CD8-positive, alpha-beta memory T cell (primary cell): ENCODE data around the gene MRM3. TPM values are rescaled to one million over a fixed set of nuclear protein-coding genes. Genes with fewer than 3 reads are reported as not detected.
"Not testable (repeated sequence)": the region's sequence is repeated elsewhere in the genome, so short reads cannot be mapped to it uniquely, and the experiment has no call there.

Experiments
- CTCF ChIA-PET: fragments of 350-600 bp; sonication (Branson Sonifier 250); formaldehyde crosslinking; loops from one replicate; lab custom pipeline; 2021; ENCODE audit warnings: antibody characterized with exemption; lab: Charles Lee
- POLR2A ChIA-PET: fragments of 350-600 bp; sonication (Branson Sonifier 250); formaldehyde crosslinking; loops from one replicate; lab custom pipeline; 2021; ENCODE audit warnings: antibody characterized with exemption; lab: Charles Lee
- DNase-seq, 5 donors: peaks; one replicate each; pipeline versions ENCODE4 v3.0.0 to v3.0.0-alpha.2; 2020 to 2022; ENCODE audit warnings: mixed read lengths in 1 of 5
- H3K27ac ChIP-seq: one replicate; pipeline ENCODE4 v1.7.0; 2013; ENCODE audit warnings: low read depth, mild to moderate bottlenecking, low read length, moderate library complexity
- H3K27me3 ChIP-seq: 2 replicates; pipeline ENCODE4 v1.7.0; 2013; ENCODE audit warnings: low read length, mild to moderate bottlenecking; ENCODE audit not compliant: insufficient read depth, poor library complexity, severe bottlenecking
- H3K36me3 ChIP-seq: 2 replicates; pipeline ENCODE4 v1.7.0; 2013; ENCODE audit warnings: mild to moderate bottlenecking, low read length, moderate library complexity; ENCODE audit not compliant: insufficient read depth
- H3K4me1 ChIP-seq: 2 replicates; pipeline ENCODE4 v1.7.0; 2013; ENCODE audit warnings: mild to moderate bottlenecking, low read length, moderate library complexity; ENCODE audit not compliant: insufficient read depth
- H3K4me3 ChIP-seq: 2 replicates; pipeline ENCODE4 v1.7.0; 2013; ENCODE audit warnings: mild to moderate bottlenecking, low read length
- H3K9me3 ChIP-seq: 2 replicates; pipeline ENCODE4 v1.7.0; 2013; ENCODE audit warnings: mild to moderate bottlenecking, low read length
- H3K27ac Mint-ChIP-seq, 8 donors: one replicate each; pipeline ENCODE4 v1.8.0; 2020 to 2021; ENCODE audit warnings: mixed read lengths in 8 of 8, mild to moderate bottlenecking in 6 of 8, inconsistent platforms in 3 of 8, moderate library complexity in 3 of 8
- H3K27me3 Mint-ChIP-seq, 2 donors: one replicate each; pipeline ENCODE4 v1.8.0; 2020 to 2021; ENCODE audit warnings: mixed read lengths in 2 of 2, mild to moderate bottlenecking in 1 of 2, moderate library complexity in 1 of 2
- H3K36me3 Mint-ChIP-seq, 3 donors: one replicate each; pipeline ENCODE4 v1.8.0; 2020 to 2021; ENCODE audit warnings: mixed read lengths in 3 of 3, inconsistent platforms in 1 of 3, mild to moderate bottlenecking in 1 of 3
- H3K4me1 Mint-ChIP-seq, 3 donors: one replicate each; pipeline ENCODE4 v1.8.0; 2020 to 2021; ENCODE audit warnings: mixed read lengths in 3 of 3, inconsistent platforms in 1 of 3, mild to moderate bottlenecking in 1 of 3
- H3K4me3 Mint-ChIP-seq, 7 donors: one replicate each; pipeline ENCODE4 v1.8.0; 2020 to 2021; ENCODE audit warnings: mixed read lengths in 7 of 7, mild to moderate bottlenecking in 6 of 7, moderate library complexity in 4 of 7, inconsistent platforms in 2 of 7
- H3K9me3 Mint-ChIP-seq, 5 donors: one replicate each; pipeline ENCODE4 v1.8.0; 2020 to 2022; ENCODE audit warnings: mixed read lengths in 5 of 5, mild to moderate bottlenecking in 3 of 5, moderate library complexity in 2 of 5, inconsistent platforms in 1 of 5
- polyA plus RNA-seq: library from polyadenylated mRNA; unstranded; fragments of 300-500 nt; fragmentation: Illumina TruSeq; gene quantifications from one replicate; pipeline ENCODE4 v1.2.3, GENCODE V29; 2021
- total RNA-seq, 2 experiments: library from RNA; stranded (reverse); gene quantifications; one replicate each; pipeline ENCODE4 v1.2.3, GENCODE V29; 2021

Gene MRM3
- total and polyA plus RNA-seq, 3 experiments from 2014 or later = 24.9 to 37.4 (median 35.5) TPM

DNA sequence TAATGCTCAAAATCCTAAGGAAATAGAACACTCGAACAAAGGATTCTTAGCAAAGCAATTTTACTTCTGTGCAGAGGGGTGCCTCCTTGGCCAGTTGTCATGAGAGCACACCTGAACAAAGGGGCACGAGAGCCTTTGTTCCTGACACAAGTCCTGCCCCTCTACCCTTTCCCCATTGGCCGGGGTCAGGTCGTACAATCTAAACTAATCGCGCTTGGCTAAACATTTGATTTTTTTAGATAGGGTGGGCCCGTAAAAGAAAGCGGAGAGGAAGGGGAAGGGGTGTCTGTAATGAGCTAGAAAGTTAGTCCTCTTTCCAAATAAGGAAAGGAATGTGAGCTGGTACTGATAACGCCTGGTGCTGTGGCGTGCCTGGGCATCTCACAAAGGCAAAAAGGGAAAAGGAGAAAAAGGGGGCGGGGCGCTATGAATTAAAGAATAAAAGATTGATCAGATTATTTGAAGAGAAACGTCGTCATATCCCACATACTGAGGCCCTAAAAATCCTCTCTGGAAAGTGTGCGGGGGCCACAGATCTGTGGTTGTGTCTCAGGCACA is 26.1 kb upstream of the MRM3 start:
- Histone ChIP-seq H3K36me3 (peaks cover 15% of the 10 kb centered on the region), H3K4me1 (peaks cover 11% of the 10 kb centered on the region)
- H3K27ac ChIP-seq, POLR2A ChIA-PET, H3K9me3 Mint-ChIP-seq, H3K9me3 ChIP-seq, H3K27me3 ChIP-seq, H3K27me3 Mint-ChIP-seq, H3K4me3 ChIP-seq, DNase-seq: not testable (repeated sequence)
- Mint-ChIP-seq H3K36me3 (peaks cover 0 to 42% (median 5%) of the 10 kb centered on the region in 3 donors), H3K4me1 (peaks cover 11 to 19% (median 13%) of the 10 kb centered on the region in 3 donors), H3K27ac (peak overlapping the region in 1 of 8 donors; percentile 66), H3K4me3 (peak overlapping the region in 1 of 7 donors; percentile 49)
- CTCF ChIA-PET = interaction anchor here (0.9 kb wide), 1 partner anchor 26 kb away, joined by 4 read pairs; the partner anchor contains the start of genes GLOD4 and MRM3

GRCh38 chr17:759964-760363 is 22.2 kb upstream of the MRM3 start:
- no peak for DNase-seq
- H3K4me1 ChIP-seq = no peaks in the 10 kb centered on the region
- H3K27me3 Mint-ChIP-seq = peaks cover 0 to 1% of the 10 kb centered on the region in 2 donors
- peaks cover under 1 to 60% (median 16%) of the 10 kb centered on the region in 3 donors for H3K36me3 Mint-ChIP-seq
- ChIA-PET POLR2A (no interaction called here), CTCF (no interaction called here)
- H3K27me3 ChIP-seq = no peaks in the 10 kb centered on the region
- H3K4me1 Mint-ChIP-seq = no peaks in the 10 kb centered on the region
- H3K4me3 ChIP-seq = no peak overlapping the region
- no peak overlapping the region for H3K27ac ChIP-seq
- no peak overlapping the region for H3K4me3 Mint-ChIP-seq
- H3K9me3 Mint-ChIP-seq = no peaks in the 10 kb centered on the region
- H3K9me3 ChIP-seq = no peaks in the 10 kb centered on the region
- peaks cover 20% of the 10 kb centered on the region for H3K36me3 ChIP-seq
- peak overlapping the region in 1 of 8 donors; percentile 50 for H3K27ac Mint-ChIP-seq

DNA sequence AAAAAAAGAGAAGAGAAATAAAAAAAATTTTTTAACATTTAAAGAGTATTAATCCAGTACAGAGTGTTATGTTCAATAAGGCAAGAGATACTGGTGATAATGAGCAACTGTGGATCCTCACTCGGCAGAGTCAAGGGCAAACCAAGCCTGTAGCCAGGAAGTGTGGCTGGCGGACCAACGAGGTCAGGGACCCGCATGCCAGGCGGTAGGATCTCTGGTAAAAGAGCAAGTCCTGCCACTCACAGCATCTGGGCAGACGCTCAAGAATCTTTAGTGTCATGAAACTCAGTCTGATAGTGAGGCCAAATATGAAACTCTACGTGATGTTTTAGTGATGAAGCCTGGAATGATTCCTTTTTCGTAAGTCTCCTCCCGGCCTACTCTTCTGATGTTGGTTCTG is 21.8 kb upstream of the MRM3 start:
- no peak overlapping the region for H3K4me3 ChIP-seq
- H3K4me3 Mint-ChIP-seq = no peak overlapping the region
- no peak overlapping the region for H3K27ac ChIP-seq
- POLR2A ChIA-PET = no interaction called here
- CTCF ChIA-PET = no interaction called here
- peaks cover 0 to 2% (median 0%) of the 10 kb centered on the region in 3 donors for H3K4me1 Mint-ChIP-seq
- H3K27me3 ChIP-seq = no peaks in the 10 kb centered on the region
- H3K36me3 ChIP-seq = peaks cover 24% of the 10 kb centered on the region
- no peaks in the 10 kb centered on the region for H3K4me1 ChIP-seq
- H3K27ac Mint-ChIP-seq = peak overlapping the region in 1 of 8 donors; percentile 50
- no peaks in the 10 kb centered on the region for H3K9me3 Mint-ChIP-seq
- peaks cover 0 to 1% of the 10 kb centered on the region in 2 donors for H3K27me3 Mint-ChIP-seq
- peaks cover 4 to 64% (median 19%) of the 10 kb centered on the region in 3 donors for H3K36me3 Mint-ChIP-seq
- H3K9me3 ChIP-seq = no peaks in the 10 kb centered on the region
- no peak for DNase-seq

DNA sequence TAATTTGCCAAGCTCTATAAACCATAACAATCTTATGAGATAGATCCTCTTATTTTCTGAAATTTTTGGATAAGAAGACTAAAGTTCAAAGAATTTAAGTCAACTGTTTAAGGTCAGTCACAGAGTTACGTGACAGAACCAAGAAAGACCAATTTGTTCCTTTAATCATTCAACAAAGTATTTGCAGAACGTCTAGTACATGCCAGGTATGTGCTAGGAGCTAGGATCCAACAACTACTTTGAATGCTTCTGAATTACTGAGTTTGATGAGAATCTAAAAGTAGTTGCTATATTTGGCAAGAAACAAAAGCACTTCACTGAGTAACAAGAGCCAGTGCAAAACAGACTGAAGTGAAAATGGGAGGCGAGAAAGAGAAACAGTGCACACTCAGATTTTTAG is 15.1 kb upstream of the MRM3 start:
- H3K27me3 ChIP-seq = no peaks in the 10 kb centered on the region
- CTCF ChIA-PET = interaction anchor here (1.0 kb wide), 1 partner anchor 14 kb away, joined by 3 read pairs; no protein-coding TSS in a partner anchor
- Mint-ChIP-seq H3K27me3 (no peaks in the 10 kb centered on the region), H3K4me1 (peaks cover 0 to 2% (median under 1%) of the 10 kb centered on the region in 3 donors), H3K4me3 (no peak overlapping the region), H3K36me3 (peaks cover 13 to 74% (median 24%) of the 10 kb centered on the region in 3 donors), H3K27ac (peak overlapping the region in 1 of 8 donors; percentile 59), H3K9me3 (no peaks in the 10 kb centered on the region)
- no peak for DNase-seq
- POLR2A ChIA-PET = no interaction called here
- H3K4me3 ChIP-seq = no peak overlapping the region
- no peaks in the 10 kb centered on the region for H3K4me1 ChIP-seq
- H3K9me3 ChIP-seq = no peaks in the 10 kb centered on the region
- H3K27ac ChIP-seq = no peak overlapping the region
- H3K36me3 ChIP-seq = peaks cover 36% of the 10 kb centered on the region

- Histone ChIP-seq H3K27me3 (no peaks in the 10 kb centered on the region), H3K27ac (no peak overlapping the region), H3K4me1 (no peaks in the 10 kb centered on the region), H3K36me3 (peaks cover 68% of the 10 kb centered on the region), H3K9me3 (no peaks in the 10 kb centered on the region), H3K4me3 (no peak overlapping the region)
- Mint-ChIP-seq H3K4me3 (no peak overlapping the region), H3K9me3 (no peaks in the 10 kb centered on the region), H3K27ac (no peak overlapping the region), H3K36me3 (peaks cover 11 to 90% (median 21%) of the 10 kb centered on the region in 3 donors), H3K27me3 (no peaks in the 10 kb centered on the region), H3K4me1 (peaks cover 5 to 30% (median 7%) of the 10 kb centered on the region in 3 donors)
- no peak for DNase-seq
- POLR2A ChIA-PET = no interaction called here
- CTCF ChIA-PET = interaction anchor here (1.0 kb wide), 1 partner anchor 11 kb away, joined by 3 read pairs; no protein-coding TSS in a partner anchor
Observed at GRCh38 chr17:773016-773415, 9.1 kb upstream of the MRM3 start.

- no peak for DNase-seq
- Histone ChIP-seq H3K4me1 (no peaks in the 10 kb centered on the region), H3K36me3 (peaks cover 70% of the 10 kb centered on the region), H3K27me3 (no peaks in the 10 kb centered on the region), H3K27ac (no peak overlapping the region), H3K4me3 (no peak overlapping the region), H3K9me3 (no peaks in the 10 kb centered on the region)
- Mint-ChIP-seq H3K36me3 (peaks cover 16 to 92% (median 21%) of the 10 kb centered on the region in 3 donors), H3K9me3 (no peaks in the 10 kb centered on the region), H3K4me3 (no peak overlapping the region), H3K4me1 (peaks cover 5 to 30% (median 7%) of the 10 kb centered on the region in 3 donors), H3K27me3 (no peaks in the 10 kb centered on the region), H3K27ac (peak overlapping the region in 1 of 8 donors; percentile 25)
- ChIA-PET POLR2A (no interaction called here), CTCF (interaction anchor here (1.0 kb wide), 1 partner anchor 12 kb away, joined by 3 read pairs; no protein-coding TSS in a partner anchor)
Observed at GRCh38 chr17:773467-774312, 8.5 kb upstream of the MRM3 start.

DNA sequence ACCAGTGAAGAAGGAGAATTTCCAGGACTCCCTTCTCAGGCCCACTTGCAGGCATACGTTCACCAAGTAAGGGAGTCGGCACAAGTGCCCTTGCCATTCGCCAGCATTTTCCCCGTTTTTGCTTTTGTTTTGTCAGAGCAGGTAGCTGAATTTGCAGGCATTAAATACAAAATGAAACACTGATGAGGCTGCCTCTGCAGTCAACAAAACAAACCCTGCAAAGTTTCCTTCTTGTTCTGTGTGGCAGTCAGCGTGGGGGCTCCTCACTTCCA is 7.9 kb upstream of the MRM3 start:
- CTCF ChIA-PET = no interaction called here

DNA sequence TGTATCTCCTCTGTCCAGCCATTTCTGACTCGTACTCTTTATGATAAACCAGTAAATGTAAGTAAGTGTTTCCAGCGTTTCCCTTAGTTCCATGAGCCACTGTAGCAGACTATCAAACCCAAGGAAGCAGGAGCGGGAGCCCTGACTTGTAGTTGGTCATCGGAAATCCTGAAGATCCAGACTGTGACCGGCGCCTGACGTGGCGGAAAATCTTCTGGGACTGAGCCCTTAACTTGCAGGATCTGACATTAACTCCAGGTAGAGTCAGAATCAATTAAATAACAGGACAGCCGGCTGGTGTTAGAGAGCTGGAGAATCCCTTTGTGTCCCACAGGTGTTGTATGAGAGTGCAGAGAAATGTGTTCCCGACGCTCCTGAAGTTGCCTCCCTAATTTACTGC is 4.1 kb upstream of the MRM3 start:
- Histone ChIP-seq H3K4me3 (no peak overlapping the region), H3K9me3 (no peaks in the 10 kb centered on the region), H3K27ac (no peak overlapping the region), H3K36me3 (peaks cover 44% of the 10 kb centered on the region), H3K4me1 (peaks cover 14% of the 10 kb centered on the region), H3K27me3 (no peaks in the 10 kb centered on the region)
- CTCF ChIA-PET = interaction anchor here (1.0 kb wide), 1 partner anchor 218 kb away, joined by 4 read pairs; the partner anchor contains the start of gene TIMM22
- H3K36me3 Mint-ChIP-seq = peaks cover 11 to 74% (median 12%) of the 10 kb centered on the region in 3 donors
- peaks cover 0 to 3% of the 10 kb centered on the region in 2 donors for H3K27me3 Mint-ChIP-seq
- H3K9me3 Mint-ChIP-seq = no peaks in the 10 kb centered on the region
- peaks cover 23 to 47% (median 29%) of the 10 kb centered on the region in 3 donors for H3K4me1 Mint-ChIP-seq
- H3K27ac Mint-ChIP-seq = no peak overlapping the region
- POLR2A ChIA-PET = interaction anchor here (1.4 kb wide), 1 partner anchor 8 kb away, joined by 3 read pairs; no protein-coding TSS in a partner anchor
- DNase-seq = no peak
- peak overlapping the region in 1 of 7 donors; percentile 40 for H3K4me3 Mint-ChIP-seq

More for the DNA sequence above, 7.9 kb upstream of the MRM3 start:
- Mint-ChIP-seq H3K27ac (no peak overlapping the region), H3K27me3 (no peaks in the 10 kb centered on the region), H3K36me3 (peaks cover 16 to 91% (median 19%) of the 10 kb centered on the region in 3 donors), H3K4me1 (peaks cover 5 to 30% (median 7%) of the 10 kb centered on the region in 3 donors), H3K9me3 (no peaks in the 10 kb centered on the region), H3K4me3 (no peak overlapping the region)
- H3K9me3 ChIP-seq = no peaks in the 10 kb centered on the region
- DNase-seq = no peak
- H3K36me3 ChIP-seq = peaks cover 65% of the 10 kb centered on the region
- no peak overlapping the region for H3K27ac ChIP-seq
- no peaks in the 10 kb centered on the region for H3K4me1 ChIP-seq
- no peaks in the 10 kb centered on the region for H3K27me3 ChIP-seq
- POLR2A ChIA-PET = no interaction called here
- H3K4me3 ChIP-seq = no peak overlapping the region
